Measurements from ENCODE around the gene C1QTNF7. TPM values are rescaled to one million over a fixed set of nuclear protein-coding genes. Genes with fewer than 3 reads are reported as not detected.

The C1QTNF7 gene
- total and polyA plus RNA-seq, 4 donors, result 9.5 to 15.5 (median 13.7) TPM

- 11 to 12% methylated on average over 2 of the region's 2 CpGs for WGBS, 2 donors
- Histone ChIP-seq H3K27ac (ENCODE audit: low read depth in 1 of 2, low read length in 2 of 2) (peak overlapping the region; percentile 86 to 94), H3K4me3 (ENCODE audit: low read length in 2 of 2) (no peak overlapping the region), H3K4me1 (ENCODE audit: control insufficient read depth in 1 of 2, insufficient read depth in 2 of 2, low read length in 2 of 2) (peaks cover 19 to 23% of the 10 kb centered on the region in 2 donors), H3K27me3 (ENCODE audit: control insufficient read depth in 1 of 2, insufficient read depth in 2 of 2, low read length in 1 of 2) (no peaks in the 10 kb centered on the region), H3K9me3 (ENCODE audit: control insufficient read depth, low read length) (peaks cover 3% of the 10 kb centered on the region), H3K36me3 (ENCODE audit: control insufficient read depth in 1 of 2, insufficient read depth in 2 of 2, low read length in 1 of 2) (no peaks in the 10 kb centered on the region)
- DNase-seq, result peak in 1 of 2 donors; percentile 55
- ATAC-seq (ENCODE audit: low FRiP score), result peak; percentile 58
- intact Hi-C loops (cut with DNase I), result loop anchor here in 1 of 2 donors (5.0 kb wide), 1 partner anchor 54 kb away; no protein-coding TSS in a partner anchor
Observed at GRCh38 chr4:15402974-15403373, 24.9 kb upstream of the C1QTNF7 start.

GRCh38 chr4:15405018-15405417, 22.8 kb upstream of the C1QTNF7 start:
- WGBS, 2 donors, result 97 to 99% methylated on average over 4 of the region's 4 CpGs
- Histone ChIP-seq H3K9me3 (ENCODE audit: control insufficient read depth, low read length) (peaks cover 3% of the 10 kb centered on the region), H3K27me3 (ENCODE audit: control insufficient read depth in 1 of 2, insufficient read depth in 2 of 2, low read length in 1 of 2) (no peaks in the 10 kb centered on the region), H3K4me1 (ENCODE audit: control insufficient read depth in 1 of 2, insufficient read depth in 2 of 2, low read length in 2 of 2) (peaks cover 18 to 19% of the 10 kb centered on the region in 2 donors), H3K4me3 (ENCODE audit: low read length in 2 of 2) (no peak overlapping the region), H3K36me3 (ENCODE audit: control insufficient read depth in 1 of 2, insufficient read depth in 2 of 2, low read length in 1 of 2) (peaks cover 0 to 2% of the 10 kb centered on the region in 2 donors), H3K27ac (ENCODE audit: low read depth in 1 of 2, low read length in 2 of 2) (peak overlapping the region in 1 of 2 donors; percentile 75)
- ATAC-seq (ENCODE audit: low FRiP score) (no peak), DNase-seq (no peak)
- intact Hi-C loops (cut with DNase I), result no loop called here

GRCh38 chr4:15410750-15411149, 17.1 kb upstream of the C1QTNF7 start:
- peaks cover 0 to 16% of the 10 kb centered on the region in 2 donors for H3K4me1 ChIP-seq (ENCODE audit: control insufficient read depth in 1 of 2, insufficient read depth in 2 of 2, low read length in 2 of 2)
- no peaks in the 10 kb centered on the region for H3K9me3 ChIP-seq (ENCODE audit: control insufficient read depth, low read length)
- 12 to 20% methylated on average over 6 of the region's 6 CpGs for WGBS, 2 donors
- ATAC-seq (ENCODE audit: low FRiP score), result no peak
- no peaks in the 10 kb centered on the region for H3K27me3 ChIP-seq (ENCODE audit: control insufficient read depth in 1 of 2, insufficient read depth in 2 of 2, low read length in 1 of 2)
- no peak for DNase-seq
- peaks cover 0 to 2% of the 10 kb centered on the region in 2 donors for H3K36me3 ChIP-seq (ENCODE audit: control insufficient read depth in 1 of 2, insufficient read depth in 2 of 2, low read length in 1 of 2)
- no peak overlapping the region for H3K27ac ChIP-seq (ENCODE audit: low read depth in 1 of 2, low read length in 2 of 2)
- intact Hi-C loops (cut with DNase I), result no loop called here
- H3K4me3 ChIP-seq (ENCODE audit: low read length in 2 of 2), result no peak overlapping the region

GRCh38 chr4:15412461-15412860, 15.4 kb upstream of the C1QTNF7 start:
- ATAC-seq (ENCODE audit: low FRiP score), result no peak
- Histone ChIP-seq H3K4me3 (ENCODE audit: low read length in 2 of 2) (no peak overlapping the region), H3K4me1 (ENCODE audit: control insufficient read depth in 1 of 2, insufficient read depth in 2 of 2, low read length in 2 of 2) (peaks cover 0 to 19% of the 10 kb centered on the region in 2 donors), H3K36me3 (ENCODE audit: control insufficient read depth in 1 of 2, insufficient read depth in 2 of 2, low read length in 1 of 2) (peaks cover 0 to 2% of the 10 kb centered on the region in 2 donors), H3K27me3 (ENCODE audit: control insufficient read depth in 1 of 2, insufficient read depth in 2 of 2, low read length in 1 of 2) (no peaks in the 10 kb centered on the region), H3K27ac (ENCODE audit: low read depth in 1 of 2, low read length in 2 of 2) (peak overlapping the region; percentile 12 to 25), H3K9me3 (ENCODE audit: control insufficient read depth, low read length) (no peaks in the 10 kb centered on the region)
- DNase-seq, result no peak
- 86 to 87% methylated on average over 5 of the region's 5 CpGs for WGBS, 2 donors
- intact Hi-C loops (cut with DNase I), result no loop called here

GRCh38 chr4:15413010-15413622, 14.7 kb upstream of the C1QTNF7 start:
- DNase-seq (no peak), ATAC-seq (ENCODE audit: low FRiP score) (peak; percentile 45)
- intact Hi-C loops (cut with DNase I), result no loop called here
- 31 to 39% methylated on average over 6 of the region's 6 CpGs for WGBS, 2 donors
- H3K36me3 ChIP-seq (ENCODE audit: control insufficient read depth in 1 of 2, insufficient read depth in 2 of 2, low read length in 1 of 2), result peaks cover 0 to 2% of the 10 kb centered on the region in 2 donors
- H3K9me3 ChIP-seq (ENCODE audit: control insufficient read depth, low read length), result no peaks in the 10 kb centered on the region
- H3K4me3 ChIP-seq (ENCODE audit: low read length in 2 of 2), result no peak overlapping the region
- no peaks in the 10 kb centered on the region for H3K27me3 ChIP-seq (ENCODE audit: control insufficient read depth in 1 of 2, insufficient read depth in 2 of 2, low read length in 1 of 2)
- peak overlapping the region; percentile 15 to 54 for H3K27ac ChIP-seq (ENCODE audit: low read depth in 1 of 2, low read length in 2 of 2)
- peaks cover 0 to 23% of the 10 kb centered on the region in 2 donors for H3K4me1 ChIP-seq (ENCODE audit: control insufficient read depth in 1 of 2, insufficient read depth in 2 of 2, low read length in 2 of 2)

- peak overlapping the region; percentile 15 to 49 for H3K27ac ChIP-seq (ENCODE audit: low read depth in 1 of 2, low read length in 2 of 2)
- DNase-seq, result no peak
Observed at GRCh38 chr4:15413623-15414019, 14.2 kb upstream of the C1QTNF7 start.

GRCh38 chr4:15414551-15415091, 13.2 kb upstream of the C1QTNF7 start:
- Histone ChIP-seq H3K4me3 (ENCODE audit: low read length in 2 of 2) (no peak overlapping the region), H3K36me3 (ENCODE audit: control insufficient read depth in 1 of 2, insufficient read depth in 2 of 2, low read length in 1 of 2) (no peaks in the 10 kb centered on the region), H3K27ac (ENCODE audit: low read depth in 1 of 2, low read length in 2 of 2) (peak overlapping the region; percentile 12 to 23), H3K27me3 (ENCODE audit: control insufficient read depth in 1 of 2, insufficient read depth in 2 of 2, low read length in 1 of 2) (no peaks in the 10 kb centered on the region), H3K4me1 (ENCODE audit: control insufficient read depth in 1 of 2, insufficient read depth in 2 of 2, low read length in 2 of 2) (peaks cover 2 to 21% of the 10 kb centered on the region in 2 donors), H3K9me3 (ENCODE audit: control insufficient read depth, low read length) (no peaks in the 10 kb centered on the region)
- 2 to 5% methylated on average over 4 of the region's 4 CpGs for WGBS, 2 donors
- ATAC-seq (ENCODE audit: low FRiP score) (peak; percentile 89), DNase-seq (no peak)
- intact Hi-C loops (cut with DNase I), result no loop called here

More at GRCh38 chr4:15413623-15414019, 14.2 kb upstream of the C1QTNF7 start:
- H3K36me3 ChIP-seq (ENCODE audit: control insufficient read depth in 1 of 2, insufficient read depth in 2 of 2, low read length in 1 of 2), result no peaks in the 10 kb centered on the region
- WGBS, 2 donors, result 16 to 28% methylated on average over 2 of the region's 2 CpGs
- intact Hi-C loops (cut with DNase I), result no loop called here
- peaks cover 0 to 23% of the 10 kb centered on the region in 2 donors for H3K4me1 ChIP-seq (ENCODE audit: control insufficient read depth in 1 of 2, insufficient read depth in 2 of 2, low read length in 2 of 2)
- ATAC-seq (ENCODE audit: low FRiP score), result no peak
- no peaks in the 10 kb centered on the region for H3K27me3 ChIP-seq (ENCODE audit: control insufficient read depth in 1 of 2, insufficient read depth in 2 of 2, low read length in 1 of 2)
- H3K9me3 ChIP-seq (ENCODE audit: control insufficient read depth, low read length), result no peaks in the 10 kb centered on the region
- H3K4me3 ChIP-seq (ENCODE audit: low read length in 2 of 2), result no peak overlapping the region

- peaks cover 6 to 24% of the 10 kb centered on the region in 2 donors for H3K4me1 ChIP-seq (ENCODE audit: control insufficient read depth in 1 of 2, insufficient read depth in 2 of 2, low read length in 2 of 2)
- intact Hi-C loops (cut with DNase I), result no loop called here
- WGBS, 2 donors, result 69 to 73% methylated on average over 6 of the region's 6 CpGs
Observed at GRCh38 chr4:15416357-15417232, 11.2 kb upstream of the C1QTNF7 start.

More at GRCh38 chr4:15416357-15417232, 11.2 kb upstream of the C1QTNF7 start:
- DNase-seq (no peak), ATAC-seq (ENCODE audit: low FRiP score) (no peak)
- no peaks in the 10 kb centered on the region for H3K9me3 ChIP-seq (ENCODE audit: control insufficient read depth, low read length)
- no peaks in the 10 kb centered on the region for H3K36me3 ChIP-seq (ENCODE audit: control insufficient read depth in 1 of 2, insufficient read depth in 2 of 2, low read length in 1 of 2)
- no peak overlapping the region for H3K4me3 ChIP-seq (ENCODE audit: low read length in 2 of 2)
- no peaks in the 10 kb centered on the region for H3K27me3 ChIP-seq (ENCODE audit: control insufficient read depth in 1 of 2, insufficient read depth in 2 of 2, low read length in 1 of 2)
- peak overlapping the region in 1 of 2 donors; percentile 75 for H3K27ac ChIP-seq (ENCODE audit: low read depth in 1 of 2, low read length in 2 of 2)

Data from aorta (tissue), 5 donors.